ENCODE data around the gene SETD3. TPM values are rescaled to one million over a fixed set of nuclear protein-coding genes. Genes with fewer than 3 reads are reported as not detected.
A peak's percentile ranks its signal among the peaks of the same experiment; 100 is the strongest.

Gene SETD3
- total RNA-seq, 2 donors from 2014 or later, result 42.3 to 49.8 TPM

DNA sequence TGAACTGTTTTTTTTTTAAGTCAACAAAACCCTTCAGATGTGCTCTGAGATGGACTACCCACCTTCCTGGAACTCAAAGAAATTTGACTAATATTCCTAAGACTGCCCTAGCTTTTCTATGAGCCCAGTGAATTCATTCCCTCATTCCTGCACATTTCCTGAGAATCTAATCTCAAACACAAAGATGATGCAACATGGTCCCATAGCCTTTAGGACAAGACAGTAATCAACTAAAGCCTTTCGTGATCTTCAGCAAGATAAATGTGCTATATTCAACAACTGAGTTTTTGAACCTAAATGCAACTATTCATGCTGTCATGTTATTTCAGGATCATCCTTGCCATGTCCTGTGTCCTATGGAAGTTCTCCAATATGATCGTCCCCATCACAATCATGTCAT is 5.0 kb downstream of the SETD3 start:
- Mint-ChIP-seq H3K9me3 (no peaks in the 10 kb centered on the region), H3K36me3 (peaks cover 4 to 6% of the 10 kb centered on the region in 2 donors), H3K27ac (no peak overlapping the region)
- ATAC-seq, result no peak
- DNase-seq (ENCODE audit: low spot score in 2 of 2), result no peak

DNA sequence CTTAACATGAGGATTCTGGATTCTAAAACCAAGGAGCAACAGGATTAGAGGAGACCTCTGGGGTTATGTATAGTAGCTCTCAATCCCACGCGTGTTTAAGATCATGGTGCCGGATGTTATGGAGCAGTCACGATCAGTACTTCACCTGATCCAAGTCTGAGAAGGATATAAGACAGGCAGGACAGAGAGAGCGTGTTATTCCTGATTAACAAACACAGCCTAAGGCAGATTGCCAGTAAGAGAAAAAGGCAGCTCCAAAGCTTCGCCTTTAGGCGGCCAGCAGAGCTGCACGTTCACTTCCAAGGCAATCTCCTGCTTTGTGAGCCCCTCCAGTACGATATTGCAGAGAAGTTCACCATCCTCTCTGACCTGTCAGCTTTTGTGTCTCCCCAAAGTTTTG is 5.5 kb downstream of the SETD3 start:
- DNase-seq (ENCODE audit: low spot score in 2 of 2) (no peak), ATAC-seq (no peak)
- Mint-ChIP-seq H3K36me3 (peaks cover 4 to 6% of the 10 kb centered on the region in 2 donors), H3K27ac (no peak overlapping the region), H3K9me3 (no peaks in the 10 kb centered on the region)

DNA sequence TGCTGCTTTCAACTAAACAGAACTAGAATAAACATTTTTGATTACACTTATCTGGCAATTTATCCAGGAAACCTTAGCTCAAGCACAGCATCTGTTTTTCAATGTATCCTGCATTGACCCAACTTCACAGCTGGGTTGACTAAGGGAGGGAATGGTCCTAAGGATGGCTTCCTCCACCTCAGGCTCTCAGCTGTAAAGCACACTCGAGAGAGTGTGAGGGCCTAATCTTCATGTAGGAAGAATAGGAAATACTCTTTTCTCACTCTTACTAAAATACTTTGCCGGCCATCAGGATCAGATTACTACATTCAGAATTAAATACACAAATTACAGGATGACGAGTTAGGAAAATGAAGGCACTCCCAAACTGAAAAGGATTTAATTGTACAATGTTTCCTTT is 7.2 kb downstream of the SETD3 start:
- ATAC-seq (no peak), DNase-seq (ENCODE audit: low spot score in 2 of 2) (no peak)
- Mint-ChIP-seq H3K36me3 (no peaks in the 10 kb centered on the region), H3K27ac (no peak overlapping the region), H3K9me3 (no peaks in the 10 kb centered on the region)

DNA sequence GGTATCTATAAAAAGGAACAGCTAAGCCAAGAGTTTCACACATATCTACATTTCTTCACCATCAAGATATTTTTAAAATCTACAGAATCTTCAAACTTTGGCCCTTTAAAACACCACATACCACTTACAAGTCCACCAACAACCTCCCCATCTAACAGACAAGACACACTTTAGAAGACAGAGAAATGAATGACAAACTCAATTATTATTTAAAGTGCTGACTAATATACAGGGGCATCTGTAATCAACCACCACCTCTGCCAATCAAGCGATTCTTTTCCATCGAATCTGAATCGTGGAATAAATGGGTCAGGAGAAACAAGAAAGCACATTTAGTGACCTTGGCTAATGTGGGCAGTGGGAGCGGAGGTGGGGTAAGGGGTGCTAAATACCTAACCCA is 7.7 kb downstream of the SETD3 start:
- no peak for ATAC-seq
- no peaks in the 10 kb centered on the region for H3K9me3 Mint-ChIP-seq
- no peak for DNase-seq (ENCODE audit: low spot score in 2 of 2)
- peak overlapping the region in 1 of 2 donors; percentile 53 for H3K27ac Mint-ChIP-seq
- no peaks in the 10 kb centered on the region for H3K36me3 Mint-ChIP-seq

DNA sequence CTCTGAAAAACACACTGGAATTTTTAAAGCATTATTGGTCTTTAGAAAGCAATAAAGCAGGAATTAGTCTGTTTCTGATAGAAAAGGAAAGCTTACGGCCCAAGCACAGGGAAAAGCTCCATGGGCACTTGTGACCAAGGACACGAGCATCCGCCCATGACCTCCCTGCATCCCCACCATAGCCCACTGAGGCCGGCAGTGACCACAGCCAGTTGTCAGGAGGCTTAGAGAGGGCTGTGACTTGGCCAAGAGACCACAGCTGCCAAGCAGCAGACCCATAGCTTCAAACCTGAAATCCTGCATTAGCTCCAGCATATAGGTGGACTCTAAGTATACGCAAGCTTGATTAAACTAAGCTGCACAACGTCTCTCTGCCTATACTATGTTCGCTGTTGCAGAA is 8.9 kb downstream of the SETD3 start:
- Mint-ChIP-seq H3K36me3 (no peaks in the 10 kb centered on the region), H3K9me3 (no peaks in the 10 kb centered on the region), H3K27ac (no peak overlapping the region)
- DNase-seq (ENCODE audit: low spot score in 2 of 2), result no peak
- ATAC-seq, result no peak

DNA sequence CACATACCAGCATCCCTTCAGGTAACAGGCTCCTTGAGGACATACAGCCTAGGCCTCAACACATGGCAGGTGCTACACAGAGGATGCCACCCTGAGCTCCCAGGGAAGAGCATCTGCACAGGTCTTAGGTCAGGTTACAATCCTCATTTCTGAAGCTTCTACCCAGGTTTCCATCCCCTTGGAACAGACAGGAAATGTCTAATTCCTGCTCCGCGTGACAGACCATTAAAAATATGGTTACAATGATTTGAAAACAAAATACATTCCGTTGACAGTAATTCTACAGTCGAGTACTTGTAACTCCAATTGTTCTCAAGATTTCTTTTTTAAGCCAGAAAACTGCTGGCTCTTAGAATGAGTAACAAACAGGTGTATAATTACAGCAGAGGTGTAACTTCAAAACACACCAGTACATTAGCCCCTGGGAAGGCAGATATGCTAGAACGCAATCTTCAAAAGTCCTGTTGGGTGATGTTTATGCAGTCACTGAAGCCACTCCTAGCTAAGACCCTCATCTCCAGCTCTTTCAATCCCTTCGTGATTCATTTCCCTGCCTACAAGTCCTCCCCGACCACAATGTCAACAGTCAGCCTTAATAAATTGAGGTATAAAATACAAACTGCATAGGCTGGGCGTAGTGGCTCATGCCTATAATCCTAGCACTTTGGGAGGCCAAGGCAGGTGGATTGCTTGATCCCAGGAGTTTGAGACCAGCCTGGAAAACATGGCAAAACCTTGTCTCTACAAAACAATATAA is 11.6 kb downstream of the SETD3 start:
- Mint-ChIP-seq H3K27ac (peak overlapping the region in 1 of 2 donors; percentile 6), H3K9me3 (no peaks in the 10 kb centered on the region), H3K36me3 (no peaks in the 10 kb centered on the region)
- DNase-seq (ENCODE audit: low spot score in 2 of 2) (no peak), ATAC-seq (no peak)

DNA sequence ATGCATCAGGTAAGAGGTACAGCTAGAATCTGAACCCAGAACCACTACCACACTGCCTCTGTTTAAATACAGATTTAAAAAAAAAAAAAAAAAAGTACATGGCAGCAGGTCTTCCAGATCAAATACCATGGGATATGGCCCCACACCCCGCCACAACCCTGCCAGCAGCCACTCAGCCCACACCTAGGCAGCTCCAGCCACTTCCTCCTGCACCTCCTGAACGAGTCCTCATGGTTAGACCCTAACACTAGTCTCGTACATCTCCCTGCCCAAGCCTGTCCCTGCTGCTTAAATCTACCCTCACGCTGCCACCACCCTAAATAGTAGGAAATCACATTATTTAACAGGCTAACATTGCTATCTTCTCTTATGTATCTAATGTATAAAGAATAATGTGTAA is 12.6 kb downstream of the SETD3 start:
- H3K9me3 Mint-ChIP-seq, result no peaks in the 10 kb centered on the region
- ATAC-seq, result no peak

DNA sequence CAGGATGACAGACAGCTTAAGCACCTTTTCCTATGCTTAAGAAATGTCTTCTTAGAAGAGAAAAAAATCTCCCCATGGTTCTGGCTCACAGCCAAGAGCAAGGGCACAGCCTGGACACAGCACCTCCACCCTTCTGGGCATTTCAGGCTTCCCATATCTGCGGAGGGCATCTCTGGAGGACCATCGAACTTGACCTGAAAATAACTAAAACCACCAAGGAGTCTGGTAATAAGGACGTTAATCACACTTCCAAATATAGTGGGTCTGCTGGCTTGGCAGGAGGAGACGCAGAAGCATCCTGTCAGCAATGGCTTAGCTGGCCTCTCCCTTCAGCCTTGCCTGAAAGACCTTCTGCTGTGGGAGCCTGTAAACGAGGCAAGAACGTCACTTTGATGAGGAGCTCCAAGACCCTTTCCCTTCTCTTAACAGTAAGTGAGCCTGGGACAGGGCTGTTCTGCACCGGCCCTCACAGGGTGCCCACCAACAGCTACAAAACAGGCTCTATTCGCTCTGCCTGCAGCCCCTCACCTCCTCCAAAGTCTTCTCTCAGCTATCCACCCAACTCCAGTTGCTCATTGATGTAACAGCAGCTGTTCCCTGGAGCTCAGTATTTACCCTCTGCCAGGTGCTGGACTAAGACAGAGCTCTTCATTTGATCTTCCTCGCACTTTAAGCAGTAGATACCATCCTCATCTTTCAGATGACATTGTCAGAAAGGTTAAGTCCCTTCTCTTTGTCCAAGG is 13.2 kb downstream of the SETD3 start:
- no peak for DNase-seq (ENCODE audit: low spot score in 2 of 2)
- ATAC-seq, result no peak
- peak overlapping the region in 1 of 2 donors; percentile 58 for H3K27ac Mint-ChIP-seq
- H3K36me3 Mint-ChIP-seq, result peaks cover 0 to 5% of the 10 kb centered on the region in 2 donors
- no peaks in the 10 kb centered on the region for H3K9me3 Mint-ChIP-seq

More for the DNA sequence above, 12.6 kb downstream of the SETD3 start:
- DNase-seq (ENCODE audit: low spot score in 2 of 2), result no peak
- Mint-ChIP-seq H3K27ac (peak overlapping the region in 1 of 2 donors; percentile 58), H3K36me3 (peaks cover 0 to 5% of the 10 kb centered on the region in 2 donors)

DNA sequence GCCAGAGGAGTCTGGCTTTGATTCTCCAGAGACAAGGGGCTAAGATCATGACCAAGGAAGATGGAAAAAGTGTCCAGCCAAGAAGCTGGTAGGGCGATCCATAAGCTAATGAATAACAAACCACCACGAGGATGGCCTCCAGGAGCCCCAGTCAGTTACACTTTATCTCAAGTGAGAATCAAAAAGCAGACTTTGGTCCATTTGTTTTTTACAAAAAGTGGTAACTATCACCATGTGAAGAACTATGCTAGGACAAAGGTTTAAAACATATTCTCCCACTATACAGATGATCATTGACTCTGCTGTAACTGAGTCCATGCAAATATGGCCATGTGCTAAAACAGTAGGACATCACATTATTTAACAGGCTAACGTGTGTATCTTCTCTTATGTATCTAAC is 13.9 kb downstream of the SETD3 start:
- DNase-seq (ENCODE audit: low spot score in 2 of 2), result no peak
- no peak for ATAC-seq
- no peaks in the 10 kb centered on the region for H3K9me3 Mint-ChIP-seq
- peaks cover 0 to 10% of the 10 kb centered on the region in 2 donors for H3K36me3 Mint-ChIP-seq
- no peak overlapping the region for H3K27ac Mint-ChIP-seq

DNA sequence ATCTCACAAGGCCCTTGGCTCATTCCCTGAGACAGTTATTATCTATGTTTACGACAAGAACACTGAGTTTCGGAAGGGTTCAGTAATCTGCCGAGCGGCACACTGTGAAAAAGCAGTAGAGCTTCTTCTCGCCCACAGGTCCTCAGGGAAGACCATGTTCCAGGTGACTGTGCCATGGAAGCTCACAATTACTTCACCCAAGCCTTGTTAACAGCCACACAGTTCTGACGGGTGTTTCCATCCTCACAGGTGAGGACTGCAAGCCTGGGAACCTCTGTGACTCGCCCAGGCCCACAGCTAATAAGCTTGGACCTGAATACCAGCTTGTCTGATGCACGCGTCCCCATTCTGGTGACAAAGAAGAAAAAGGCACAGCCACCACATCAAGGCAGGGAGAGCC is 15.4 kb downstream of the SETD3 start:
- Mint-ChIP-seq H3K27ac (no peak overlapping the region), H3K9me3 (no peaks in the 10 kb centered on the region), H3K36me3 (peaks cover 0 to 15% of the 10 kb centered on the region in 2 donors)
- ATAC-seq (no peak), DNase-seq (ENCODE audit: low spot score in 2 of 2) (no peak)

DNA sequence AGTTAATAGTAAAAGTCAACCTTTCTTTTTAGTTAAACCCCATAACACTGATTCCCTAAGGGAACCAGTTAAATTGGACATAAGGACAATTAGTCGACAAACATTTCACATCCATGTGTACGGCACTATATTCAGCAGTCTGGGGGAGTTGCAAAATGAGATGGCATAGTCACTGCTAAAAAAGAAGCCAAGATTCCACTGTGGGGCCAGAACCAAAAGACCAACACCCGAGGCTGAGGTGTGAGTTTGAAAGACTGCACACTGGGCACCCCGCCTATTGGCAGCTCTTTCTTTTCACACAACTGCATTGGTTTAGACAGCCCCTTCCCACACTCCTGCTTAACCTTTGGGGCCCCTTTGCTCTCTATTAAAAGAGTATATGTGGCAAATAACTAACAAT is 16.7 kb downstream of the SETD3 start:
- ATAC-seq (no peak), DNase-seq (ENCODE audit: low spot score in 2 of 2) (no peak)
- no peak overlapping the region for H3K27ac Mint-ChIP-seq
- H3K9me3 Mint-ChIP-seq, result no peaks in the 10 kb centered on the region
- peaks cover 0 to 15% of the 10 kb centered on the region in 2 donors for H3K36me3 Mint-ChIP-seq

DNA sequence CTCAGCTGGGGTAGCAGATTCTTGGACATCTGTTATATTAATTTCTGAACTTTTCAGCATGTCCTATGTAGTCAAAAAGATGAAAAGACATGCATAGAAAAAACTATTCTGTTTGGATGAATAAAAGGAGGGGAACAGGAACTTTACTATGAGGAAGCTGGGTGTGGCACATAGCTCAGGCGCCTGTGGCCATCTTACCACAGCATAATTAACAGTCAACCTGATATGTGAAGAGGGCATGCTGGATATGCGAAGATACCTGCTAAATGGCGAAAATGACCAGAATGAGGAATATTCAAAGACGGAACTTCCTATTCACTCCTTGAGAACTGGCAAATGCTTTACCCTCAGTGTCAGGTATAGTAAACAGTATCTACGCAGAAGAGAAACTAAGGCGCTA is 18.4 kb downstream of the SETD3 start:
- DNase-seq (ENCODE audit: low spot score in 2 of 2) (no peak), ATAC-seq (no peak)
- Mint-ChIP-seq H3K36me3 (peaks cover 0 to 17% of the 10 kb centered on the region in 2 donors), H3K27ac (no peak overlapping the region), H3K9me3 (no peaks in the 10 kb centered on the region)

DNA sequence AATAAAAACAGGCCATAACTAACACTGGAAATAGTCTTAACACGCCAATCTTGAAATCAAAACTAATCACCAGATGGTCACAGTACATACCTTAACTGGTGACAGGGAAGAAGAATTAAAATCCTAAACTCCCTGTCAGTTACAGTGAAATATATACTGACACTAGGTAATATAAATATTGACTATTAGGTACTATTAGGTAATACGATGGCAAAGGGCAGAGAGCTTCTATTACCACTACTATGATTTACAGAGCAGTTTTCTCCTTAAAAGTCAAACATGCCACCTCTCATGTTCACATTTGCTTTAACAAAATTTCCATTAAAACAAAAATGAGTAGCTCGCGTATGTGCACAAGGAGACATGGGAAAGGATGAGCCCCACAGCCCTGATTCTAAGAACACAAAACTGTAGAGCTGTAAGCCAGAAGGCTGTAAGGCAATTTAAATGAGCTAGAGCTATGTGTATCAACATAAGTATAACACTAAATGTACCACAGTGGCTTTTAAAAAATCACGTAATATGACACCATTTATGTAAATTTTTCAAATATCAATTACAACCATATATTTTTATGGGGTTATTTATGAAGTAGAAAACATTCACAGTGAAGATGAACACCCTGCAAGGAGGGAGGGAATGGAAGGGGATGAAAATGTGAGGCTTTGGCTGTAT is 19.1 kb downstream of the SETD3 start:
- no peak for ATAC-seq
- Mint-ChIP-seq H3K36me3 (peaks cover 6 to 24% of the 10 kb centered on the region in 2 donors), H3K9me3 (no peaks in the 10 kb centered on the region), H3K27ac (no peak overlapping the region)
- DNase-seq (ENCODE audit: low spot score in 2 of 2), result no peak

DNA sequence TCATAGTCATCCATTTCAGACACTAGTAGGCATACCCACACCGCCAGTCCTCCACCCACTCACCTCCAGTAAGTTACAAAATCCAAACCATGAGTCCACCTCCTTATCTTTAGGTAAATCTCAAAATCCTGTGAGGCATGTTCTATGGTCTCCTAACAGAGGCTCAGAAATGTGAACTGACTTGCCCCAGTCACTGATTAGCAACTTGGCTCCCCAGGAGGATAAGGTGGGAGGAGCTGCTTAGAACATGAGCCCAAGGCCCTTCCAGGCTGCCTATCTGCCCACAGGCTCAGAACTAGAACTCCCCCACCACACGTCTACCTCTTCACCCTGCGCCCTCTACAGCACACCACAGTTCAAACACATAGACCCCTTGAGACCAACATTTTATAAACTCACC is 19.9 kb downstream of the SETD3 start:
- ATAC-seq (no peak), DNase-seq (ENCODE audit: low spot score in 2 of 2) (no peak)
- Mint-ChIP-seq H3K9me3 (no peaks in the 10 kb centered on the region), H3K36me3 (peaks cover 6 to 24% of the 10 kb centered on the region in 2 donors), H3K27ac (no peak overlapping the region)

DNA sequence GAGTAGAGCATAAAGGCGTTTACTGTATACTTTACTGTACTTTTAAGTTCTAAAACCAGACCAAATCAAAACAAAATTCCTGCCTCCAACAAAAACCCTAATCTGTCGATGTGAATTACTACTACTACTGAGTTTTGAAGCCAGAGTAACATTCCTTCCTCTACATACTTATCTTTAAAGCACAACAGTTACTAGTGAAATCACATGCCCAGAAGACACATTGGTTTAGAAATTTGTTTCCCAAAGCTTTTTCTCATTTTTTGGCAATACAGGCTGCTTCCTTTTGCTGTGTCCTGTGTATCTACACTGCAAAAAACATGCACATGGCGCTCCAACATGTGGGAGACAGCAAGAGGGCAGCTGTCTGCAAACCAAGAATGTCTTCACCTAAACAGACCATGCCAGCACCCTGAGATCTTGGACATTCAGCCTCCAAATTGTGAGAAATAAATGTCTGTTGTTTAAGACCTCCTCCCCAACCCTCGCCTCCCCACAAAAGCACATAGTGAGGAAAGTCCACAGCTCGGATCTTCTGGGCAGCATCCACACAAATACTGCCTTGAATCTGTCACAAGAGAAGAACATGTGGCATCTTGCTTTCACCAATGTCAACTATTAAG is 21.1 kb downstream of the SETD3 start:
- Mint-ChIP-seq H3K27ac (no peak overlapping the region), H3K36me3 (peaks cover 6 to 24% of the 10 kb centered on the region in 2 donors), H3K9me3 (no peaks in the 10 kb centered on the region)
- DNase-seq (ENCODE audit: low spot score in 2 of 2) (no peak), ATAC-seq (no peak)

DNA sequence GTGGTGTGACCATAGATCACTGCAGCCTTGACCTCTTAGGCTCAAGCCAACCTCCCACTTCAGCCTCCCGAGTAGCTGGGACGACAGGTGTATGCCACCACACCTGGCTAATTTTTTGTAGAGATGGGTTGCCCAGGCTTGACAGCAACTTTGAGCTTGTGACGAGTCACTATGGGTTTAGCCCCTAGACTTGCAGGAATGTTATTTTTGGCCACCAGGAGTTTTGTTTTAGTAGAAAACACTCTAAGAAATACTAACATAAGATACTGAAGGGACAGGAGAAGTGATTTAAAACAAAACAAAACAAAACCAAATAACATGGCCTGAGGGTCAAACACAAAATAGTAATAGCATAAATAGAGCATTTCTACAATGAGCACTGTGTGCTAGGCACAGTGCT is 26.4 kb downstream of the SETD3 start:
- Mint-ChIP-seq H3K9me3 (no peaks in the 10 kb centered on the region), H3K36me3 (peaks cover 6 to 9% of the 10 kb centered on the region in 2 donors), H3K27ac (no peak overlapping the region)
- DNase-seq (ENCODE audit: low spot score in 2 of 2) (no peak), ATAC-seq (no peak)

DNA sequence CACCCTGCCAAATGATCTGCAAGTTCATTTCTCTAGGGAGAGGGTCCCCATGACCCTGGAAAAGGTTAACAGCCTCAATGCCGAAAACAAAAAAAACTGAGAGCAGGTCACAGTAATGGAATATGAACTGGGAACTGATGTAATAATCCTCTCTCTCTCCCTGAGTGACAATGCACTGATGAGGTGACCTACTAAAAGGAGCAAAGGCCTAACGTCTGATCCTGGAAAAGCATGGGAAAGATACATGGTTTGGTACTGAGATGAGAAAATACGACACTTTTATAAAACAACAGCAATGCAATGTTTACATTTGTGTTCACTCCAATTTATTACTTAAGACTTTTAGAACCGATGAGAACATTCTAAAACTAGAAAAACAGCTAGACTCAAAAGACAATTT is 27.7 kb downstream of the SETD3 start:
- ATAC-seq (no peak), DNase-seq (ENCODE audit: low spot score in 2 of 2) (no peak)
- Mint-ChIP-seq H3K9me3 (no peaks in the 10 kb centered on the region), H3K36me3 (peaks cover 6 to 9% of the 10 kb centered on the region in 2 donors), H3K27ac (no peak overlapping the region)
